Panc1 (cell line): Measurements from ENCODE around the gene COPB2. TPM values are rescaled to one million over a fixed set of nuclear protein-coding genes. Genes with fewer than 3 reads are reported as not detected.
A peak's percentile ranks its signal among the peaks of the same experiment; 100 is the strongest.

Experiments used
- ATAC-seq: fragments of 200-7000 bp; cut with Tn5 transposase; 2 replicates; pipeline ENCODE4 v1.9.1; 2020; ENCODE audit warnings: mild to moderate bottlenecking, moderate library complexity
- BruUV-seq: library from RNA; stranded (reverse); fragments of 400-500 nt; replicated peaks from 2 replicates; lab custom pipeline; 2021; lab: Mats Ljungman, UMichigan
- CTCF ChIA-PET: fragments of 300-600 bp; sonication (Branson Sonifier 250); formaldehyde crosslinking; loops from one replicate; lab custom pipeline; 2022; ENCODE audit warnings: antibody characterized with exemption; lab: Charles Lee
- POLR2A ChIA-PET: fragments of 300-600 bp; sonication (Branson Sonifier 250); formaldehyde crosslinking; loops from one replicate; lab custom pipeline; 2022; ENCODE audit warnings: antibody characterized with exemption; lab: Charles Lee
- DNase-seq: peaks from one replicate; pipeline ENCODE4 v3.0.0-alpha.2; 2010; ENCODE audit warnings: low read depth, low spot score
- H3K27ac ChIP-seq: 2 replicates; pipeline ENCODE4 v1.5.1; 2011; ENCODE audit warnings: mild to moderate bottlenecking, low read length, inconsistent platforms
- H3K27me3 ChIP-seq: fragments of 200-500 bp; sonication (Bioruptor generic); 2 replicates; pipeline ENCODE4 v1.6.0; 2014; ENCODE audit warnings: low read length, inconsistent platforms; ENCODE audit not compliant: control insufficient read depth, insufficient read depth
- H3K36me3 ChIP-seq: fragments of 200-500 bp; sonication (Bioruptor generic); 2 replicates; pipeline ENCODE4 v1.5.1; 2014; ENCODE audit warnings: inconsistent platforms, mild to moderate bottlenecking, low read length, moderate library complexity; ENCODE audit not compliant: control insufficient read depth, insufficient read depth
- H3K4me1 ChIP-seq: 2 replicates; pipeline ENCODE4 v1.5.1; 2011; ENCODE audit warnings: inconsistent platforms, mild to moderate bottlenecking, low read length, moderate library complexity; ENCODE audit not compliant: control insufficient read depth, insufficient read depth
- H3K4me3 ChIP-seq, 2 experiments: 2 replicates each; pipeline ENCODE4 v1.5.1; 2011 to 2012; ENCODE audit warnings: low read depth in 2 of 2, low read length in 2 of 2, mild to moderate bottlenecking in 2 of 2, inconsistent platforms in 1 of 2, moderate library complexity in 1 of 2
- H3K9me3 ChIP-seq: fragments of 200-500 bp; sonication (Bioruptor generic); 2 replicates; pipeline ENCODE4 v1.5.1; 2014; ENCODE audit warnings: low read depth, mild to moderate bottlenecking, inconsistent platforms, low read length, moderate library complexity; ENCODE audit not compliant: control insufficient read depth, insufficient read depth
- CTCF ChIP-seq: fragments of 450-650 bp; IDR thresholded peaks from 2 replicates; pipeline ENCODE4 v1.5.1; 2017; ENCODE audit warnings: mild to moderate bottlenecking
- POLR2AphosphoS5 ChIP-seq: IDR thresholded peaks from 2 replicates; pipeline ENCODE4 v1.6.1; 2012; ENCODE audit warnings: mild to moderate bottlenecking, low read depth, low read length, moderate library complexity
- REST ChIP-seq, 2 experiments: IDR thresholded peaks; 2 replicates each; pipeline ENCODE4 v1.6.1; 2011 to 2012; ENCODE audit warnings: low read depth in 2 of 2, control low read depth in 1 of 2, low read length in 1 of 2, mild to moderate bottlenecking in 1 of 2, moderate library complexity in 1 of 2; ENCODE audit not compliant: insufficient read depth in 1 of 2
- SIN3A ChIP-seq: IDR thresholded peaks from 2 replicates; pipeline ENCODE4 v1.6.1; 2012; ENCODE audit warnings: low read depth, mild to moderate bottlenecking, low read length, moderate library complexity, borderline replicate concordance; ENCODE audit not compliant: insufficient read depth
- TCF7L2 ChIP-seq: IDR thresholded peaks from 2 replicates; pipeline ENCODE4 v1.6.1; 2011; ENCODE audit warnings: mild to moderate bottlenecking, low read depth, low read length, inconsistent platforms
- in situ Hi-C: cut with HindIII; loops from 2 replicates; pipeline ENCODE4 v1.10.0; 2016; ENCODE audit warnings: low sequenced_read_pairs, low pct_unique_long_range_greater_than_20kb
- intact Hi-C: fragments of 100-400 bp; cut with micrococcal nuclease; formaldehyde crosslinking; loops from one replicate; pipeline ENCODE4 v1.10.0; 2022; ENCODE audit not compliant: unreplicated experiment
- total RNA-seq: library from RNA; stranded (reverse); gene quantifications from one replicate; pipeline ENCODE4 v1.2.1, GENCODE V29; 2021; ENCODE audit not compliant: unreplicated experiment

COPB2 gene
- total RNA-seq, 1 experiment from 2014 or later = 150 TPM

GRCh38 chr3:139325551-139325950 lies 63.9 kb downstream of the COPB2 start:
- Histone ChIP-seq H3K27me3 (no peaks in the 10 kb centered on the region), H3K36me3 (no peaks in the 10 kb centered on the region), H3K4me1 (peaks cover 7% of the 10 kb centered on the region), H3K4me3 (no peak overlapping the region), H3K27ac (0 out of 2 replicates have a peak overlapping the region, but pooled peaks have one; percentile 25), H3K9me3 (no peaks in the 10 kb centered on the region)
- intact Hi-C loops (no loop called here), in situ Hi-C loops (no loop called here)
- no peak for ATAC-seq
- DNase-seq = no peak
- TF ChIP-seq TCF7L2 = no peak
- TF ChIP-seq REST (IDR thresholded peaks at IDR 0.05; ENCODE audit: insufficient read depth in 1 of 2, low read depth in 2 of 2, low read length in 1 of 2) = no peak
- TF ChIP-seq POLR2AphosphoS5 = no peak
- no peak for TF ChIP-seq CTCF
- TF ChIP-seq SIN3A = no peak
- ChIA-PET POLR2A (no interaction called here), CTCF (no interaction called here)
- no TSS peak for BruUV-seq

- Histone ChIP-seq H3K27ac (no peak overlapping the region; the same call in 1 of the 2 replicates), H3K9me3 (no peaks in the 10 kb centered on the region), H3K4me1 (peaks cover 7% of the 10 kb centered on the region), H3K27me3 (no peaks in the 10 kb centered on the region), H3K36me3 (no peaks in the 10 kb centered on the region), H3K4me3 (no peak overlapping the region)
- ChIA-PET CTCF (no interaction called here), POLR2A (no interaction called here)
- BruUV-seq = no TSS peak
- DNase-seq (no peak), ATAC-seq (no peak)
- TF ChIP-seq CTCF = no peak
- TF ChIP-seq POLR2AphosphoS5 = no peak
- no peak for TF ChIP-seq REST (IDR thresholded peaks at IDR 0.05; ENCODE audit: insufficient read depth in 1 of 2, low read depth in 2 of 2, low read length in 1 of 2)
- TF ChIP-seq TCF7L2 = no peak
- TF ChIP-seq SIN3A = no peak
- in situ Hi-C loops (no loop called here), intact Hi-C loops (no loop called here)
Observed at GRCh38 chr3:139324456-139324855, 65.0 kb downstream of the COPB2 start.
